Prostate gland (tissue), 2 donors: ENCODE data around the gene DOCK3. TPM values are rescaled to one million over a fixed set of nuclear protein-coding genes. Genes with fewer than 3 reads are reported as not detected.

ENCODE experiments used
- DNase-seq: peaks from one replicate; pipeline ENCODE4 v3.0.0-alpha.2; 2019; ENCODE audit warnings: low spot score
- H3K27ac ChIP-seq, 2 donors: fragments of 200-600 bp; sonication (generic); 2 replicates each; pipeline ENCODE4 v1.5.1; 2017 to 2019
- H3K27me3 ChIP-seq: fragments of 200-600 bp; sonication (generic); replicated peaks from 2 replicates; pipeline ENCODE4 v1.5.1; 2019; ENCODE audit not compliant: insufficient read depth
- H3K36me3 ChIP-seq, 2 donors: fragments of 200-600 bp; sonication (generic); 1 replicate in 1 of 2; 2 replicates in 1 of 2; pipeline versions ENCODE4 v1.5.1 to v1.8.1; 2017 to 2019
- H3K4me1 ChIP-seq: fragments of 200-600 bp; sonication (generic); replicated peaks from 2 replicates; pipeline ENCODE4 v1.5.1; 2019
- H3K4me3 ChIP-seq, 2 donors: fragments of 200-600 bp; sonication (generic); 2 replicates each; pipeline ENCODE4 v1.5.1; 2017 to 2019
- H3K9me3 ChIP-seq: fragments of 200-600 bp; sonication (generic); 2 replicates; pipeline ENCODE4 v1.5.1; 2017
- CTCF ChIP-seq, 4 experiments: fragments of 200-600 bp in 2 of 4; fragments of 450-650 bp in 2 of 4; sonication (generic) in 2 of 4; IDR thresholded peaks; 1 replicate in 3 of 4; 2 replicates in 1 of 4; pipeline ENCODE4 v1.5.1; 2016 to 2019; ENCODE audit warnings: antibody characterized with exemption in 4 of 4, mild to moderate bottlenecking in 2 of 4, moderate library complexity in 2 of 4
- POLR2A ChIP-seq: fragments of 450-650 bp; IDR thresholded peaks from one replicate; pipeline ENCODE4 v1.6.1; 2016; ENCODE audit warnings: antibody characterized with exemption, mild to moderate bottlenecking
- POLR2AphosphoS5 ChIP-seq: sonication (generic); formaldehyde crosslinking; IDR thresholded peaks from one replicate; pipeline ENCODE4 v1.6.1; 2017; ENCODE audit warnings: antibody characterized with exemption
- WGBS: methylation state at CpG from one replicate; pipeline ENCODE4 v1.1.5; 2018; 5-methylcytosine and 5-hydroxymethylcytosine counted together
- intact Hi-C: fragments of 100-400 bp; cut with DNase I; formaldehyde crosslinking; loops from one replicate; pipeline ENCODE4 v1.14.2; 2022
- total RNA-seq, 2 donors: library from RNA; depleted of rRNA; stranded (reverse); fragments of >200 nt; gene quantifications; one replicate each; pipeline ENCODE4 v1.1.0, GENCODE V29; 2016

The DOCK3 gene
- total RNA-seq, 2 donors from 2014 or later = 0.36 to 6.3 TPM

GRCh38 chr3:51337666-51338065 lies 662.9 kb downstream of the DOCK3 start:
- H3K36me3 ChIP-seq = no peaks in the 10 kb centered on the region
- no peaks in the 10 kb centered on the region for H3K4me1 ChIP-seq
- DNase-seq = no peak
- intact Hi-C loops = no loop called here
- no peak overlapping the region for H3K27ac ChIP-seq
- no peaks in the 10 kb centered on the region for H3K9me3 ChIP-seq
- no peak overlapping the region for H3K4me3 ChIP-seq
- H3K27me3 ChIP-seq = no peaks in the 10 kb centered on the region
- 95% methylated on average over 1 of the region's 1 CpG for WGBS
- TF ChIP-seq CTCF (IDR thresholded peaks at IDR 0.05) (no peak), POLR2AphosphoS5 (no peak), POLR2A (no peak)

- intact Hi-C loops = no loop called here
- Histone ChIP-seq H3K36me3 (no peaks in the 10 kb centered on the region), H3K4me3 (no peak overlapping the region), H3K4me1 (no peaks in the 10 kb centered on the region), H3K9me3 (no peaks in the 10 kb centered on the region), H3K27ac (no peak overlapping the region), H3K27me3 (no peaks in the 10 kb centered on the region)
- no peak for DNase-seq
- TF ChIP-seq POLR2A (no peak), POLR2AphosphoS5 (no peak), CTCF (IDR thresholded peaks at IDR 0.05) (no peak)
- WGBS = 47% methylated on average over 3 of the region's 3 CpGs
Observed at GRCh38 chr3:51338632-51339031, 663.9 kb downstream of the DOCK3 start.

- Histone ChIP-seq H3K9me3 (no peaks in the 10 kb centered on the region), H3K4me1 (no peaks in the 10 kb centered on the region), H3K27me3 (no peaks in the 10 kb centered on the region), H3K27ac (no peak overlapping the region), H3K4me3 (no peak overlapping the region), H3K36me3 (no peaks in the 10 kb centered on the region)
- 54% methylated on average over 4 of the region's 4 CpGs for WGBS
- intact Hi-C loops = no loop called here
- TF ChIP-seq POLR2A (no peak), CTCF (IDR thresholded peaks at IDR 0.05) (no peak), POLR2AphosphoS5 (no peak)
- DNase-seq = no peak
Observed at GRCh38 chr3:51340013-51340829, 665.5 kb downstream of the DOCK3 start.

- Histone ChIP-seq H3K9me3 (no peaks in the 10 kb centered on the region), H3K36me3 (no peaks in the 10 kb centered on the region), H3K4me3 (no peak overlapping the region), H3K4me1 (no peaks in the 10 kb centered on the region), H3K27me3 (no peaks in the 10 kb centered on the region), H3K27ac (no peak overlapping the region)
- 78% methylated on average over 8 of the region's 8 CpGs for WGBS
- DNase-seq = no peak
- intact Hi-C loops = no loop called here
- TF ChIP-seq POLR2AphosphoS5 (no peak), CTCF (IDR thresholded peaks at IDR 0.05) (no peak)
Observed at GRCh38 chr3:51340989-51341636, 666.4 kb downstream of the DOCK3 start.
